Astrocyte (in vitro differentiated cells and primary cell): ENCODE data around the gene KIRREL3. TPM values are rescaled to one million over a fixed set of nuclear protein-coding genes. Genes with fewer than 3 reads are reported as not detected.

Experiments
- DNase-seq: peaks from one replicate; pipeline ENCODE4 v3.0.0-alpha.2; 2010; ENCODE audit warnings: low read depth
- FAIRE-seq: peaks from 2 replicates; lab custom pipeline; 2011; peaks lifted over from hg19 to GRCh38; lab: Jason Lieb, UNC
- H2AFZ ChIP-seq: 2 replicates; pipeline ENCODE4 v1.6.0; 2012; ENCODE audit warnings: low read depth, low read length, inconsistent platforms
- H3K27ac ChIP-seq: 2 replicates; pipeline ENCODE4 v1.5.1; 2011; ENCODE audit warnings: low read depth, low read length, inconsistent platforms
- H3K27me3 ChIP-seq: 2 replicates; pipeline ENCODE4 v1.6.0; 2011; ENCODE audit warnings: low read length, inconsistent platforms; ENCODE audit not compliant: insufficient read depth
- H3K36me3 ChIP-seq: 2 replicates; pipeline ENCODE4 v1.5.1; 2011; ENCODE audit warnings: low read length, inconsistent platforms; ENCODE audit not compliant: insufficient read depth
- H3K4me1 ChIP-seq: 2 replicates; pipeline ENCODE4 v1.5.1; 2011; ENCODE audit warnings: low read length, inconsistent platforms; ENCODE audit not compliant: insufficient read depth
- H3K4me2 ChIP-seq: 2 replicates; pipeline ENCODE4 v1.6.0; 2012; ENCODE audit warnings: low read length, inconsistent platforms
- H3K4me3 ChIP-seq: 2 replicates; pipeline ENCODE4 v1.5.1; 2011; ENCODE audit warnings: low read depth, mild to moderate bottlenecking, low read length, inconsistent platforms; ENCODE audit not compliant: insufficient read depth
- H3K79me2 ChIP-seq: 2 replicates; pipeline ENCODE4 v1.6.0; 2012; ENCODE audit warnings: mild to moderate bottlenecking, low read length, inconsistent platforms; ENCODE audit not compliant: insufficient read depth
- H3K9ac ChIP-seq: 2 replicates; pipeline ENCODE4 v1.6.0; 2012; ENCODE audit warnings: mild to moderate bottlenecking, low read length, inconsistent platforms
- H3K9me3 ChIP-seq: 2 replicates; pipeline ENCODE4 v1.5.1; 2012; ENCODE audit warnings: low read depth, mild to moderate bottlenecking, low read length, inconsistent platforms; ENCODE audit not compliant: insufficient read depth
- H4K20me1 ChIP-seq: 2 replicates; pipeline ENCODE4 v1.6.0; 2012; ENCODE audit warnings: low read length, inconsistent platforms; ENCODE audit not compliant: insufficient read depth
- H3K27ac Mint-ChIP-seq: one replicate; pipeline ENCODE4 v1.8.0; 2021; ENCODE audit warnings: mild to moderate bottlenecking, mixed read lengths; ENCODE audit not compliant: unreplicated experiment
- H3K27me3 Mint-ChIP-seq: one replicate; pipeline ENCODE4 v1.8.0; 2021; ENCODE audit warnings: low read depth, mixed read lengths; ENCODE audit not compliant: unreplicated experiment
- H3K36me3 Mint-ChIP-seq: one replicate; pipeline ENCODE4 v1.8.0; 2021; ENCODE audit warnings: low read depth, mixed read lengths; ENCODE audit not compliant: unreplicated experiment
- H3K4me1 Mint-ChIP-seq: one replicate; pipeline ENCODE4 v1.8.0; 2021; ENCODE audit warnings: low read depth, mixed read lengths; ENCODE audit not compliant: unreplicated experiment
- H3K4me3 Mint-ChIP-seq: one replicate; pipeline ENCODE4 v1.8.0; 2021; ENCODE audit warnings: mild to moderate bottlenecking, moderate library complexity, mixed read lengths; ENCODE audit not compliant: unreplicated experiment
- H3K9me3 Mint-ChIP-seq: one replicate; pipeline ENCODE4 v1.8.0; 2021; ENCODE audit warnings: mild to moderate bottlenecking, mixed read lengths; ENCODE audit not compliant: unreplicated experiment
- EZH2 ChIP-seq: IDR thresholded peaks from 2 replicates; pipeline ENCODE4 v1.6.1; 2012; ENCODE audit warnings: mild to moderate bottlenecking, low read length, inconsistent platforms; ENCODE audit not compliant: insufficient read depth
- total RNA-seq: library from RNA; stranded (reverse); gene quantifications from 2 replicates; pipeline ENCODE4 v1.2.1, GENCODE V29; 2021
- TF ChIP-seq, protein P1 (sequence below): IDR thresholded peaks from 2 replicates; pipeline ENCODE4 v1.5.1; 2011; ENCODE audit warnings: low read depth, mild to moderate bottlenecking, inconsistent platforms, low read length, moderate library complexity; ENCODE audit not compliant: insufficient read depth

KIRREL3 gene
- total RNA-seq, 1 donor from 2014 or later, result 0.91 TPM

GRCh38 chr11:126904520-126904919 lies 96.0 kb downstream of the KIRREL3 start:
- DNase-seq, result no peak
- H3K27ac Mint-ChIP-seq, result no peak overlapping the region
- TF ChIP-seq, protein P1, sequence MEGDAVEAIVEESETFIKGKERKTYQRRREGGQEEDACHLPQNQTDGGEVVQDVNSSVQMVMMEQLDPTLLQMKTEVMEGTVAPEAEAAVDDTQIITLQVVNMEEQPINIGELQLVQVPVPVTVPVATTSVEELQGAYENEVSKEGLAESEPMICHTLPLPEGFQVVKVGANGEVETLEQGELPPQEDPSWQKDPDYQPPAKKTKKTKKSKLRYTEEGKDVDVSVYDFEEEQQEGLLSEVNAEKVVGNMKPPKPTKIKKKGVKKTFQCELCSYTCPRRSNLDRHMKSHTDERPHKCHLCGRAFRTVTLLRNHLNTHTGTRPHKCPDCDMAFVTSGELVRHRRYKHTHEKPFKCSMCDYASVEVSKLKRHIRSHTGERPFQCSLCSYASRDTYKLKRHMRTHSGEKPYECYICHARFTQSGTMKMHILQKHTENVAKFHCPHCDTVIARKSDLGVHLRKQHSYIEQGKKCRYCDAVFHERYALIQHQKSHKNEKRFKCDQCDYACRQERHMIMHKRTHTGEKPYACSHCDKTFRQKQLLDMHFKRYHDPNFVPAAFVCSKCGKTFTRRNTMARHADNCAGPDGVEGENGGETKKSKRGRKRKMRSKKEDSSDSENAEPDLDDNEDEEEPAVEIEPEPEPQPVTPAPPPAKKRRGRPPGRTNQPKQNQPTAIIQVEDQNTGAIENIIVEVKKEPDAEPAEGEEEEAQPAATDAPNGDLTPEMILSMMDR, result no peak
- TF ChIP-seq EZH2, result no peak
- no peaks in the 10 kb centered on the region for H3K4me1 Mint-ChIP-seq
- Histone ChIP-seq H3K4me2 (no peak overlapping the region), H3K36me3 (no peaks in the 10 kb centered on the region), H3K4me1 (no peaks in the 10 kb centered on the region), H2AFZ (no peak overlapping the region), H3K9ac (no peak overlapping the region), H3K9me3 (no peaks in the 10 kb centered on the region), H3K79me2 (no peaks in the 10 kb centered on the region), H3K27ac (no peak overlapping the region), H3K27me3 (no peaks in the 10 kb centered on the region), H4K20me1 (no peaks in the 10 kb centered on the region), H3K4me3 (no peak overlapping the region)
- FAIRE-seq, result no peak
- H3K27me3 Mint-ChIP-seq, result peaks cover 9% of the 10 kb centered on the region
- H3K4me3 Mint-ChIP-seq, result no peak overlapping the region
- no peaks in the 10 kb centered on the region for H3K36me3 Mint-ChIP-seq
- peaks cover 17% of the 10 kb centered on the region for H3K9me3 Mint-ChIP-seq

- H3K36me3 ChIP-seq, result no peaks in the 10 kb centered on the region
- no peaks in the 10 kb centered on the region for H3K4me1 Mint-ChIP-seq
These were observed 98.8 kb downstream of the KIRREL3 start for GRCh38 chr11:126901783-126902182.

More at GRCh38 chr11:126901783-126902182, 98.8 kb downstream of the KIRREL3 start:
- H3K4me3 Mint-ChIP-seq, result no peak overlapping the region
- no peaks in the 10 kb centered on the region for H3K79me2 ChIP-seq
- H3K27ac Mint-ChIP-seq, result no peak overlapping the region
- H3K4me1 ChIP-seq, result no peaks in the 10 kb centered on the region
- no peaks in the 10 kb centered on the region for H3K27me3 ChIP-seq
- no peak overlapping the region for H3K4me2 ChIP-seq
- FAIRE-seq, result no peak
- H3K4me3 ChIP-seq, result no peak overlapping the region
- no peak for TF ChIP-seq EZH2
- TF ChIP-seq, protein P1, result no peak
- peaks cover 8% of the 10 kb centered on the region for H3K9me3 ChIP-seq
- H2AFZ ChIP-seq, result no peak overlapping the region
- no peak overlapping the region for H3K9ac ChIP-seq
- H4K20me1 ChIP-seq, result no peaks in the 10 kb centered on the region
- H3K9me3 Mint-ChIP-seq, result peaks cover 30% of the 10 kb centered on the region
- peaks cover 9% of the 10 kb centered on the region for H3K27me3 Mint-ChIP-seq
- no peak overlapping the region for H3K27ac ChIP-seq
- no peak for DNase-seq
- H3K36me3 Mint-ChIP-seq, result peaks cover 5% of the 10 kb centered on the region
